ENCODE measurements around the gene STMP1. TPM values are rescaled to one million over a fixed set of nuclear protein-coding genes. Genes with fewer than 3 reads are reported as not detected.

The STMP1 gene
- total and polyA plus RNA-seq, 3 donors from 2014 or later = 36.4 to 56.3 (median 39.7) TPM

GRCh38 chr7:135661311-135662122 is 797 bp upstream of the STMP1 start:
- intact Hi-C loops (cut with DNase I; ENCODE audit: low total_unique reads) = loop anchor here (10.0 kb wide), 1 partner anchor 133 kb away; no protein-coding TSS in a partner anchor
- TF ChIP-seq CTCF (IDR thresholded peaks at IDR 0.05) (no peak), POLR2A (IDR thresholded peaks at IDR 0.05) (no peak)
- peak overlapping the region; percentile 77 to 95 for H3K27ac ChIP-seq
- no peaks in the 10 kb centered on the region for H3K9me3 ChIP-seq
- DNase-seq = no peak
- peaks cover 11% of the 10 kb centered on the region for H3K4me1 ChIP-seq
- H3K4me3 ChIP-seq = peak overlapping the region; percentile 76 to 85
- H3K36me3 ChIP-seq (ENCODE audit: low read depth, missing control alignments) = no peaks in the 10 kb centered on the region
- no peaks in the 10 kb centered on the region for H3K27me3 ChIP-seq
- WGBS, 2 donors = 58 to 64% methylated on average over 14 of the region's 14 CpGs

GRCh38 chr7:135662123-135662372 is 266 bp upstream of the STMP1 start:
- WGBS, 2 donors = 7 to 10% methylated on average over 2 to 17 of the region's 17 CpGs
- intact Hi-C loops (cut with DNase I; ENCODE audit: low total_unique reads) = loop anchor here (10.0 kb wide), 1 partner anchor 133 kb away; no protein-coding TSS in a partner anchor
- no peaks in the 10 kb centered on the region for H3K9me3 ChIP-seq
- TF ChIP-seq POLR2A (IDR thresholded peaks at IDR 0.05) (no peak), CTCF (IDR thresholded peaks at IDR 0.05) (no peak)
- peak overlapping the region; percentile 77 to 95 for H3K27ac ChIP-seq
- no peaks in the 10 kb centered on the region for H3K36me3 ChIP-seq (ENCODE audit: low read depth, missing control alignments)
- DNase-seq = no peak
- no peaks in the 10 kb centered on the region for H3K27me3 ChIP-seq
- H3K4me3 ChIP-seq = peak overlapping the region; percentile 76 to 85
- peaks cover 11% of the 10 kb centered on the region for H3K4me1 ChIP-seq

- Histone ChIP-seq H3K4me3 (no peak overlapping the region), H3K9me3 (no peaks in the 10 kb centered on the region), H3K27ac (peak overlapping the region; percentile 25 to 77), H3K4me1 (peaks cover 11% of the 10 kb centered on the region), H3K36me3 (ENCODE audit: low read depth, missing control alignments) (no peaks in the 10 kb centered on the region), H3K27me3 (no peaks in the 10 kb centered on the region)
- DNase-seq = no peak
- no peak for TF ChIP-seq CTCF (IDR thresholded peaks at IDR 0.05)
- TF ChIP-seq POLR2A (IDR thresholded peaks at IDR 0.05) = no peak
- 74 to 81% methylated on average over 3 of the region's 3 CpGs for WGBS, 2 donors
- intact Hi-C loops (cut with DNase I; ENCODE audit: low total_unique reads) = loop anchor here (10.0 kb wide), 1 partner anchor 131 kb away; no protein-coding TSS in a partner anchor
Measured at GRCh38 chr7:135664046-135664589, 1.8 kb downstream of the STMP1 start.

GRCh38 chr7:135665042-135665441 is 2.7 kb downstream of the STMP1 start:
- TF ChIP-seq POLR2A (IDR thresholded peaks at IDR 0.05) (no peak), CTCF (IDR thresholded peaks at IDR 0.05) (no peak)
- intact Hi-C loops (cut with DNase I; ENCODE audit: low total_unique reads) = loop anchor here (10.0 kb wide), 1 partner anchor 130 kb away; no protein-coding TSS in a partner anchor
- no peak overlapping the region for H3K27ac ChIP-seq
- no peaks in the 10 kb centered on the region for H3K36me3 ChIP-seq (ENCODE audit: low read depth, missing control alignments)
- peaks cover 11% of the 10 kb centered on the region for H3K4me1 ChIP-seq
- no peak for DNase-seq
- H3K27me3 ChIP-seq = no peaks in the 10 kb centered on the region
- 64 to 65% methylated on average over 3 of the region's 3 CpGs for WGBS, 2 donors
- H3K4me3 ChIP-seq = no peak overlapping the region
- H3K9me3 ChIP-seq = no peaks in the 10 kb centered on the region
